ENCODE measurements around the gene TMC3. TPM values are rescaled to one million over a fixed set of nuclear protein-coding genes. Genes with fewer than 3 reads are reported as not detected.
"Not testable (repeated sequence)": the region's sequence is repeated elsewhere in the genome, so short reads cannot be mapped to it uniquely, and the experiment has no call there.

Gene TMC3
- total and polyA plus RNA-seq, 4 donors, result 0.02 to 0.13 TPM; not detected in 2

- no peaks in the 10 kb centered on the region for H3K4me1 ChIP-seq (ENCODE audit: control insufficient read depth in 4 of 4, insufficient read depth in 4 of 4, low read length in 3 of 4)
- no peaks in the 10 kb centered on the region for H3K9me3 ChIP-seq (ENCODE audit: control insufficient read depth in 4 of 4, low read length in 3 of 4)
- peak; percentile 23 for DNase-seq (ENCODE audit: low spot score)
- WGBS, result 85% methylated on average over 5 of the region's 5 CpGs
- TF ChIP-seq RXRA (IDR thresholded peaks at IDR 0.05), result no peak
- no peak overlapping the region for H3K4me3 ChIP-seq (ENCODE audit: low read depth in 1 of 3, low read length in 3 of 3)
- H3K9ac ChIP-seq (ENCODE audit: low read depth in 1 of 2, low read length in 2 of 2), result no peak overlapping the region
- H3K27me3 ChIP-seq (ENCODE audit: control insufficient read depth in 4 of 4, insufficient read depth in 4 of 4, low read length in 3 of 4), result no peaks in the 10 kb centered on the region
- no peak overlapping the region for H3K27ac ChIP-seq (ENCODE audit: low read depth in 1 of 2, low read length in 2 of 2)
- peaks cover 0 to 4% (median under 1%) of the 10 kb centered on the region in 4 donors for H3K36me3 ChIP-seq (ENCODE audit: control insufficient read depth in 4 of 4, insufficient read depth in 3 of 4, low read depth in 1 of 4, low read length in 3 of 4)
Measured at GRCh38 chr15:81351651-81352050, 22.4 kb downstream of the TMC3 start.

- Histone ChIP-seq H3K4me1 (ENCODE audit: control insufficient read depth in 4 of 4, insufficient read depth in 4 of 4, low read length in 3 of 4) (no peaks in the 10 kb centered on the region), H3K9ac (ENCODE audit: low read depth in 1 of 2, low read length in 2 of 2) (no peak overlapping the region), H3K9me3 (ENCODE audit: control insufficient read depth in 4 of 4, low read length in 3 of 4) (no peaks in the 10 kb centered on the region), H3K4me3 (ENCODE audit: low read depth in 1 of 3, low read length in 3 of 3) (no peak overlapping the region), H3K36me3 (ENCODE audit: control insufficient read depth in 4 of 4, insufficient read depth in 3 of 4, low read depth in 1 of 4, low read length in 3 of 4) (peaks cover 0 to 4% (median under 1%) of the 10 kb centered on the region in 4 donors), H3K27me3 (ENCODE audit: control insufficient read depth in 4 of 4, insufficient read depth in 4 of 4, low read length in 3 of 4) (no peaks in the 10 kb centered on the region), H3K27ac (ENCODE audit: low read depth in 1 of 2, low read length in 2 of 2) (no peak overlapping the region)
- DNase-seq (ENCODE audit: low spot score), result no peak
- WGBS, result 96% methylated on average over 3 of the region's 3 CpGs
- TF ChIP-seq CTCF (IDR thresholded peaks at IDR 0.05; ENCODE audit: low read depth, low read length, missing input control), result no peak
- TF ChIP-seq TAF1 (conservative IDR thresholded peaks at IDR 0.05), result no peak
- no peak for TF ChIP-seq MAX (IDR thresholded peaks at IDR 0.05)
- no peak for TF ChIP-seq HNF4A (conservative IDR thresholded peaks at IDR 0.05)
- no peak for TF ChIP-seq RAD21 (IDR thresholded peaks at IDR 0.05)
- TF ChIP-seq YY1 (IDR thresholded peaks at IDR 0.05), result no peak
- no peak for TF ChIP-seq ZBTB33 (IDR thresholded peaks at IDR 0.05)
- TF ChIP-seq NR2F2 (IDR thresholded peaks at IDR 0.05), result no peak
Measured at GRCh38 chr15:81349271-81349670, 24.7 kb downstream of the TMC3 start.

- H3K9me3 ChIP-seq (ENCODE audit: control insufficient read depth in 4 of 4, low read length in 3 of 4); H3K4me1 ChIP-seq (ENCODE audit: control insufficient read depth in 4 of 4, insufficient read depth in 4 of 4, low read length in 3 of 4); H3K27ac ChIP-seq (ENCODE audit: low read depth in 1 of 2, low read length in 2 of 2); H3K36me3 ChIP-seq (ENCODE audit: control insufficient read depth in 4 of 4, insufficient read depth in 3 of 4, low read depth in 1 of 4, low read length in 3 of 4); H3K9ac ChIP-seq (ENCODE audit: low read depth in 1 of 2, low read length in 2 of 2); DNase-seq (ENCODE audit: low spot score); H3K4me3 ChIP-seq (ENCODE audit: low read depth in 1 of 3, low read length in 3 of 3); H3K27me3 ChIP-seq (ENCODE audit: control insufficient read depth in 4 of 4, insufficient read depth in 4 of 4, low read length in 3 of 4): not testable (repeated sequence)
- WGBS, result 94% methylated on average over 11 of the region's 11 CpGs
Measured at GRCh38 chr15:81348691-81349090, 25.3 kb downstream of the TMC3 start.

GRCh38 chr15:81347910-81348309, 26.1 kb downstream of the TMC3 start:
- Histone ChIP-seq H3K9ac (ENCODE audit: low read depth in 1 of 2, low read length in 2 of 2) (no peak overlapping the region), H3K4me3 (ENCODE audit: low read depth in 1 of 3, low read length in 3 of 3) (no peak overlapping the region), H3K27me3 (ENCODE audit: control insufficient read depth in 4 of 4, insufficient read depth in 4 of 4, low read length in 3 of 4) (no peaks in the 10 kb centered on the region), H3K9me3 (ENCODE audit: control insufficient read depth in 4 of 4, low read length in 3 of 4) (no peaks in the 10 kb centered on the region), H3K27ac (ENCODE audit: low read depth in 1 of 2, low read length in 2 of 2) (no peak overlapping the region), H3K36me3 (ENCODE audit: control insufficient read depth in 4 of 4, insufficient read depth in 3 of 4, low read depth in 1 of 4, low read length in 3 of 4) (peaks cover 0 to 5% (median 2%) of the 10 kb centered on the region in 4 donors), H3K4me1 (ENCODE audit: control insufficient read depth in 4 of 4, insufficient read depth in 4 of 4, low read length in 3 of 4) (no peaks in the 10 kb centered on the region)
- no peak for DNase-seq (ENCODE audit: low spot score)
- 90% methylated on average over 4 of the region's 4 CpGs for WGBS
- TF ChIP-seq HNF4G (IDR thresholded peaks at IDR 0.05) (no peak), ZBTB33 (IDR thresholded peaks at IDR 0.05) (no peak), TAF1 (conservative IDR thresholded peaks at IDR 0.05) (no peak), FOXA2 (IDR thresholded peaks at IDR 0.05) (no peak), HNF4A (conservative IDR thresholded peaks at IDR 0.05) (no peak), ATF3 (IDR thresholded peaks at IDR 0.05) (no peak), FOXA1 (IDR thresholded peaks at IDR 0.05) (no peak), NR2F2 (IDR thresholded peaks at IDR 0.05) (no peak), RXRA (IDR thresholded peaks at IDR 0.05) (no peak), CTCF (IDR thresholded peaks at IDR 0.05; ENCODE audit: low read depth, low read length, missing input control) (no peak)
